MM.1S (cell line): ENCODE results near the gene CTSZ.

Experiments
- DNase-seq: peaks from one replicate; pipeline ENCODE4 v3.0.0-alpha.2; 2015
- H2AFZ ChIP-seq: fragments of 300-600 bp; sonication (generic); 2 replicates; pipeline ENCODE4 v1.6.0; 2016; ENCODE audit warnings: antibody characterized with exemption, low read length
- H3F3A ChIP-seq: fragments of 300-600 bp; sonication (generic); 2 replicates; pipeline ENCODE4 v1.6.1; 2016; ENCODE audit warnings: mild to moderate bottlenecking, antibody characterized with exemption, low read length, moderate library complexity, mixed read lengths; ENCODE audit not compliant: insufficient read depth
- H3K27ac ChIP-seq: fragments of 300-600 bp; sonication (generic); 2 replicates; pipeline ENCODE4 v1.5.1; 2016; ENCODE audit warnings: mild to moderate bottlenecking, low read length
- H3K27me3 ChIP-seq: fragments of 300-600 bp; sonication (generic); replicated peaks from 2 replicates; pipeline ENCODE4 v1.6.0; 2016; ENCODE audit warnings: low read length; ENCODE audit not compliant: insufficient read depth
- H3K36me3 ChIP-seq: fragments of 300-600 bp; sonication (generic); replicated peaks from 2 replicates; pipeline ENCODE4 v1.6.1; 2016; ENCODE audit warnings: mild to moderate bottlenecking, low read length, mixed read lengths; ENCODE audit not compliant: insufficient read depth
- H3K4me1 ChIP-seq: fragments of 300-600 bp; sonication (generic); 2 replicates; pipeline ENCODE4 v1.6.1; 2016; ENCODE audit warnings: low read length, mixed read lengths
- H3K4me2 ChIP-seq: fragments of 300-600 bp; sonication (generic); 2 replicates; pipeline ENCODE4 v1.6.0; 2016; ENCODE audit warnings: low read depth, low read length
- H3K4me3 ChIP-seq: fragments of 300-600 bp; sonication (generic); 2 replicates; pipeline ENCODE4 v1.5.1; 2016; ENCODE audit warnings: low read length, mixed read lengths
- H3K79me2 ChIP-seq: fragments of 300-600 bp; sonication (generic); 2 replicates; pipeline ENCODE4 v1.6.1; 2016; ENCODE audit warnings: mixed run types, low read length, mixed read lengths
- H3K9ac ChIP-seq: fragments of 300-600 bp; sonication (generic); 2 replicates; pipeline ENCODE4 v1.6.1; 2016; ENCODE audit warnings: low read length, mixed read lengths
- H3K9me2 ChIP-seq: fragments of 300-600 bp; sonication (generic); replicated peaks from 2 replicates; pipeline ENCODE4 v1.6.1; 2016; ENCODE audit warnings: mild to moderate bottlenecking, low read length, mixed read lengths; ENCODE audit not compliant: insufficient read depth
- H3K9me3 ChIP-seq: fragments of 300-600 bp; sonication (generic); replicated peaks from 2 replicates; pipeline ENCODE4 v1.6.1; 2016; ENCODE audit warnings: mild to moderate bottlenecking, low read length, mixed read lengths; ENCODE audit not compliant: insufficient read depth
- H4K20me1 ChIP-seq: fragments of 300-600 bp; sonication (generic); 2 replicates; pipeline ENCODE4 v1.6.1; 2016; ENCODE audit warnings: mild to moderate bottlenecking, low read length, moderate library complexity, mixed read lengths; ENCODE audit not compliant: insufficient read depth
- CTCF ChIP-seq: fragments of 300-600 bp; sonication (generic); IDR thresholded peaks from 2 replicates; pipeline ENCODE4 v1.5.1; 2016; ENCODE audit warnings: antibody characterized with exemption, low read length, mixed read lengths
- EZH2 ChIP-seq: fragments of 300-600 bp; sonication (generic); optimal IDR thresholded peaks from 2 replicates; pipeline ENCODE3; 2017; ENCODE audit warnings: low read depth, mild to moderate bottlenecking, antibody characterized with exemption, low read length, mixed read lengths
- EZH2phosphoT487 ChIP-seq: fragments of 300-600 bp; sonication (generic); IDR thresholded peaks from 2 replicates; pipeline ENCODE4 v1.6.1; 2018; ENCODE audit warnings: antibody characterized with exemption, low read length

The CTSZ gene

DNA sequence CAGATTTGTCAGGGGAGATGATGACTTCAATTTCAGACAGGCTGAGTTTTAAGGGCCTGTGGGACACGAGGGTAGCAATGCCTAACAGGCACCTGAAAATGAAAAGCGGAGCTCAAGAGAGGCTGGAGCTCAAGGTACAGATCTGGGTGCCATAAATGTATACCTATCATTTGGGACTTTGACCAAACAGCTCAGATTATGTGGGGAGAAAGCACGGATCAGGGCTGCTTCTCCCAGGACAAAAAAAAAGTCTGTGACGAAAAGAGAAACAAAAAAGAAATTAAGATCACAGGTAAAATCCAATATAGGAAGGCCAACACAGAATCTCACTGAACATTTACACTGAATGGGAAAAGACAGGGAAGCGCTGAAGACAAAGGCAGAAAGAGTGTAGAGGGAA, 33.6 kb upstream of the CTSZ start:
- H3K4me2 ChIP-seq, result peak overlapping the region; percentile 72; the same call in 1 of the 2 replicates
- H3K9me2 ChIP-seq, result no peaks in the 10 kb centered on the region
- H3F3A ChIP-seq, result no peaks in the 10 kb centered on the region
- H3K27me3 ChIP-seq, result no peaks in the 10 kb centered on the region
- no peak overlapping the region for H3K4me3 ChIP-seq
- H3K79me2 ChIP-seq, result peaks cover 69% of the 10 kb centered on the region
- DNase-seq, result no peak
- H3K36me3 ChIP-seq, result peaks cover 12% of the 10 kb centered on the region
- no peaks in the 10 kb centered on the region for H3K9me3 ChIP-seq
- H3K4me1 ChIP-seq, result peaks cover 14% of the 10 kb centered on the region
- H2AFZ ChIP-seq, result no peak overlapping the region
- no peak overlapping the region for H3K9ac ChIP-seq
- no peak overlapping the region for H3K27ac ChIP-seq
- 0 out of 2 replicates have a peak, but pooled peaks cover 4% of the 10 kb centered on the region for H4K20me1 ChIP-seq
- TF ChIP-seq EZH2 (no peak), EZH2phosphoT487 (no peak), CTCF (no peak)

DNA sequence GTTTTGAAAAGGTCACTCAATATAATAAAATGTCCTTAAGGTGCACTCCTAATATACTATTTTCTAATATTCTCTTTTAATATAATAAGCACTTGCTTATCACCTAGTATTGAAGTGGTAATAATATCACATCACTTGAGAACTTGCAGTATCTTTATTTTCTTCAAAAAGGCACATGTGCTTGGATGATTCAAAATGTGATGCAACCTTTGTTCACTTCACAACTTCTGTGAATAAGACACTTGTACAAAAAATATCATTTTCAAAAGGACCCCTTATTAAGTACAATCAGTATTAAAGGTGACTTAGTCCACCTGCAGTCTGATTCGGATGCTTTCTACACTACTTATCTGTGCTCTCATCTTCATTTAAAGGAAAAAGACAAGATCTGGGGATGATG, 32.2 kb upstream of the CTSZ start:
- peaks cover 14% of the 10 kb centered on the region for H3K4me1 ChIP-seq
- H3K4me3 ChIP-seq, result no peak overlapping the region
- H3K79me2 ChIP-seq, result peaks cover 73% of the 10 kb centered on the region
- no peak for DNase-seq
- no peaks in the 10 kb centered on the region for H3F3A ChIP-seq
- no peak overlapping the region for H3K9ac ChIP-seq
- H3K27ac ChIP-seq, result no peak overlapping the region
- H3K36me3 ChIP-seq, result peaks cover 12% of the 10 kb centered on the region
- TF ChIP-seq EZH2 (no peak), CTCF (no peak), EZH2phosphoT487 (no peak)
- no peak overlapping the region for H2AFZ ChIP-seq
- H3K4me2 ChIP-seq, result no peak overlapping the region
- H3K27me3 ChIP-seq, result no peaks in the 10 kb centered on the region
- H3K9me3 ChIP-seq, result no peaks in the 10 kb centered on the region
- H3K9me2 ChIP-seq, result no peaks in the 10 kb centered on the region
- 0 out of 2 replicates have a peak, but pooled peaks cover 4% of the 10 kb centered on the region for H4K20me1 ChIP-seq

DNA sequence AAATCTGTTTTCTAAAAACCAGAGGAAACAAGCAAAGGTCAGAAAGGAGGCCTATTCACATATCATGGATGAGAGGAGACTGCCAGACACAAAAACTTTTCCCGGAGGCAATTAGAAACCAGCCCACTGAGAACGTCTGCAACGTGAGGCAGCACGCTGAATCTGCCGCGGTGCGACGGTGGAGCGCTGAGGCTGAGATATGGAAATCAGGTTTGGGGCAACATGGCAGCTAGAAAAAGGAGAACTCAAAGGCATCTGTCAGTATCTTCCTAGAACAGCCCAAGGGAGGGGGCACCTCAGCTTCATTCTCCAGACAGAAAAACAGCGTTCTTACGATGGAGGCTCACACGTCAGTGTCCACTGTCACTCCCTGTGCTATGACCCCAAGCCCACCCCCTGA, 30.3 kb upstream of the CTSZ start:
- no peak overlapping the region for H3K4me2 ChIP-seq
- H3K9ac ChIP-seq, result no peak overlapping the region
- H3K9me3 ChIP-seq, result no peaks in the 10 kb centered on the region
- no peaks in the 10 kb centered on the region for H3K9me2 ChIP-seq
- H3F3A ChIP-seq, result peaks cover 14% of the 10 kb centered on the region
- 0 out of 2 replicates have a peak, but pooled peaks cover 4% of the 10 kb centered on the region for H4K20me1 ChIP-seq
- H3K79me2 ChIP-seq, result peaks cover 71% of the 10 kb centered on the region
- H3K36me3 ChIP-seq, result peaks cover 12% of the 10 kb centered on the region
- TF ChIP-seq EZH2 (no peak), EZH2phosphoT487 (no peak), CTCF (no peak)
- H3K4me1 ChIP-seq, result peaks cover 16% of the 10 kb centered on the region; the same call in 1 of the 2 replicates
- H3K27ac ChIP-seq, result no peak overlapping the region
- no peak overlapping the region for H3K4me3 ChIP-seq
- no peak for DNase-seq
- H3K27me3 ChIP-seq, result no peaks in the 10 kb centered on the region
- no peak overlapping the region for H2AFZ ChIP-seq
